ENCODE measurements around the gene PAMR1.

PAMR1 gene

DNA sequence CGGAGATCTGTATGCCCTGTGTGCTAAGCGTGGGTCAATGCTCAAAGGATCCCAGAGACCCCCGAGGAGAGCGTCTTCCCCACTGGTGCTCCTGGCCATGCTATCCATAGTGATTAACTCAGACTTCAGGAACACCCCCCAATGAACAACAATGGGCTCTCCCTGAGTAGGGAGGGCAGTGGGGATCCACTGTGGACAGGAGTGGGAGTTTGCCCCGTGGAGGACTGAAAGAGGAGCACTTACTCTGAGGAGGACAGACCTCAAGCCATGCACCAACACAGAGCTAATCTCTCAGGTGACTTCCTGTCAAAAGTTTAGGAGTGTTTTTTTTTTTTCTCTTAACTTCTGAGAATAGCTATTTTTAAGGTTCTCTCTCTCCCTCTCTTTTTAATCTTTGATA is 130.5 kb downstream of the PAMR1 start:
- TF ChIP-seq EZH2phosphoT487 (IDR thresholded peaks at IDR 0.05; ENCODE audit: borderline replicate concordance) = no peak
- TF ChIP-seq, protein P1, sequence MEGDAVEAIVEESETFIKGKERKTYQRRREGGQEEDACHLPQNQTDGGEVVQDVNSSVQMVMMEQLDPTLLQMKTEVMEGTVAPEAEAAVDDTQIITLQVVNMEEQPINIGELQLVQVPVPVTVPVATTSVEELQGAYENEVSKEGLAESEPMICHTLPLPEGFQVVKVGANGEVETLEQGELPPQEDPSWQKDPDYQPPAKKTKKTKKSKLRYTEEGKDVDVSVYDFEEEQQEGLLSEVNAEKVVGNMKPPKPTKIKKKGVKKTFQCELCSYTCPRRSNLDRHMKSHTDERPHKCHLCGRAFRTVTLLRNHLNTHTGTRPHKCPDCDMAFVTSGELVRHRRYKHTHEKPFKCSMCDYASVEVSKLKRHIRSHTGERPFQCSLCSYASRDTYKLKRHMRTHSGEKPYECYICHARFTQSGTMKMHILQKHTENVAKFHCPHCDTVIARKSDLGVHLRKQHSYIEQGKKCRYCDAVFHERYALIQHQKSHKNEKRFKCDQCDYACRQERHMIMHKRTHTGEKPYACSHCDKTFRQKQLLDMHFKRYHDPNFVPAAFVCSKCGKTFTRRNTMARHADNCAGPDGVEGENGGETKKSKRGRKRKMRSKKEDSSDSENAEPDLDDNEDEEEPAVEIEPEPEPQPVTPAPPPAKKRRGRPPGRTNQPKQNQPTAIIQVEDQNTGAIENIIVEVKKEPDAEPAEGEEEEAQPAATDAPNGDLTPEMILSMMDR (conservative IDR thresholded peaks at IDR 0.05; ENCODE audit: low read length) = no peak

DNA sequence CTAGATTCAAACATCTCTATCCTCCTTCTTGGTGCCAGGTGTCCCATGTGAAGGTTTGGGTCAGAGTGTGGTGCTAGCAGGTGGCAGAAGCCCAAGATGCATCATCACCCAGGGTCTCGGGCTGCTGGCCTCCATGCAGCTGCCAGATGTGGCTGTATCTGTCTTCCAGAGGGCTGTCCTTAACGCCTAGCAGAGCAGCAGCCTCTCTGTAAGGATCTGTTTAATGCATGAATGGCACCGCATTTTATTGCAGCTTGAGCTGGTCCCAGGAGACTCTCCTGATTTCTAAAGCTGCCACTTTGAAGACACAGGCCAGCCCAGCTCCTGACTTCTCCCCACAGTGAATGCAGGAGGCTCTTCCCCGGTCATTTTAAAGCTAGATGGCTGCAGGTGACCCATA is 132.3 kb downstream of the PAMR1 start:
- no peak for TF ChIP-seq EZH2phosphoT487 (IDR thresholded peaks at IDR 0.05; ENCODE audit: borderline replicate concordance)
- Histone ChIP-seq H3F3A (ENCODE audit: low read depth) (no peaks in the 10 kb centered on the region), H3K9me2 (replicated peaks; ENCODE audit: low read depth, low read length) (no peaks in the 10 kb centered on the region), H3K4me3 (ENCODE audit: low read length, poor library complexity, severe bottlenecking) (no peak overlapping the region), H3K27me3 (ENCODE audit: insufficient read depth, low read length, poor library complexity, severe bottlenecking) (no peaks in the 10 kb centered on the region), H3K36me3 (ENCODE audit: insufficient read depth, low read length) (no peaks in the 10 kb centered on the region), H3K4me2 (ENCODE audit: low read depth, low read length, poor library complexity, severe bottlenecking) (no peak overlapping the region), H2AFZ (ENCODE audit: low read length) (no peak overlapping the region), H4K20me1 (ENCODE audit: insufficient read depth, low read length, poor library complexity, severe bottlenecking) (no peaks in the 10 kb centered on the region), H3K9ac (ENCODE audit: low read depth, low read length, poor library complexity, severe bottlenecking) (no peak overlapping the region), H3K4me1 (ENCODE audit: insufficient read depth, low read length, poor library complexity, severe bottlenecking) (no peaks in the 10 kb centered on the region), H3K79me2 (ENCODE audit: insufficient read depth, low read length) (no peaks in the 10 kb centered on the region), H3K9me3 (ENCODE audit: insufficient read depth, low read depth, low read length) (no peaks in the 10 kb centered on the region)

More for the DNA sequence above, 130.5 kb downstream of the PAMR1 start:
- H3F3A ChIP-seq (ENCODE audit: low read depth) = no peaks in the 10 kb centered on the region
- H3K9me3 ChIP-seq (ENCODE audit: insufficient read depth, low read depth, low read length) = no peaks in the 10 kb centered on the region
- H4K20me1 ChIP-seq (ENCODE audit: insufficient read depth, low read length, poor library complexity, severe bottlenecking) = no peaks in the 10 kb centered on the region
- no peaks in the 10 kb centered on the region for H3K27me3 ChIP-seq (ENCODE audit: insufficient read depth, low read length, poor library complexity, severe bottlenecking)
- H3K9ac ChIP-seq (ENCODE audit: low read depth, low read length, poor library complexity, severe bottlenecking) = no peak overlapping the region
- no peak overlapping the region for H3K4me2 ChIP-seq (ENCODE audit: low read depth, low read length, poor library complexity, severe bottlenecking)
- no peaks in the 10 kb centered on the region for H3K36me3 ChIP-seq (ENCODE audit: insufficient read depth, low read length)
- H2AFZ ChIP-seq (ENCODE audit: low read length) = no peak overlapping the region
- no peaks in the 10 kb centered on the region for H3K9me2 ChIP-seq (replicated peaks; ENCODE audit: low read depth, low read length)
- H3K4me1 ChIP-seq (ENCODE audit: insufficient read depth, low read length, poor library complexity, severe bottlenecking) = no peaks in the 10 kb centered on the region
- H3K4me3 ChIP-seq (ENCODE audit: low read length, poor library complexity, severe bottlenecking) = no peak overlapping the region
- no peaks in the 10 kb centered on the region for H3K79me2 ChIP-seq (ENCODE audit: insufficient read depth, low read length)

GRCh38 chr11:35391922-35392688 is 133.3 kb downstream of the PAMR1 start:
- Histone ChIP-seq H3K9me2 (replicated peaks; ENCODE audit: low read depth, low read length) (no peaks in the 10 kb centered on the region), H3K9ac (ENCODE audit: low read depth, low read length, poor library complexity, severe bottlenecking) (no peak overlapping the region), H3K27me3 (ENCODE audit: insufficient read depth, low read length, poor library complexity, severe bottlenecking) (no peaks in the 10 kb centered on the region), H3K4me2 (ENCODE audit: low read depth, low read length, poor library complexity, severe bottlenecking) (no peak overlapping the region), H3K4me3 (ENCODE audit: low read length, poor library complexity, severe bottlenecking) (no peak overlapping the region), H3K79me2 (ENCODE audit: insufficient read depth, low read length) (no peaks in the 10 kb centered on the region), H3K4me1 (ENCODE audit: insufficient read depth, low read length, poor library complexity, severe bottlenecking) (no peaks in the 10 kb centered on the region), H2AFZ (ENCODE audit: low read length) (no peak overlapping the region), H3K36me3 (ENCODE audit: insufficient read depth, low read length) (no peaks in the 10 kb centered on the region), H3K9me3 (ENCODE audit: insufficient read depth, low read depth, low read length) (no peaks in the 10 kb centered on the region), H3F3A (ENCODE audit: low read depth) (no peaks in the 10 kb centered on the region), H4K20me1 (ENCODE audit: insufficient read depth, low read length, poor library complexity, severe bottlenecking) (no peaks in the 10 kb centered on the region)
- TF ChIP-seq EZH2phosphoT487 (IDR thresholded peaks at IDR 0.05; ENCODE audit: borderline replicate concordance) = no peak
- TF ChIP-seq, protein P1 (conservative IDR thresholded peaks at IDR 0.05; ENCODE audit: low read length) = peak; percentile 97

Measured in Loucy (cell line).